Ishikawa (cell line): ENCODE measurements around the gene TRAF1.

Experiments used
- CEBPB ChIP-seq: IDR thresholded peaks from 2 replicates; pipeline ENCODE4 v1.6.1; 2012
- CREB1 ChIP-seq: IDR thresholded peaks from 2 replicates; pipeline ENCODE4 v1.6.1; 2012; ENCODE audit warnings: low read depth
- EGR1 ChIP-seq: IDR thresholded peaks from 2 replicates; pipeline ENCODE4 v1.6.1; 2012
- EP300 ChIP-seq: IDR thresholded peaks from 2 replicates; pipeline ENCODE4 v1.6.1; 2012; ENCODE audit warnings: borderline replicate concordance
- MAX ChIP-seq: IDR thresholded peaks from 2 replicates; pipeline ENCODE4 v1.6.1; 2012
- NFIC ChIP-seq: IDR thresholded peaks from 2 replicates; pipeline ENCODE4 v1.6.1; 2012
- RAD21 ChIP-seq: IDR thresholded peaks from 2 replicates; pipeline ENCODE4 v1.6.1; 2012; ENCODE audit warnings: low read depth
- REST ChIP-seq: IDR thresholded peaks from 2 replicates; pipeline ENCODE4 v1.6.1; 2012; ENCODE audit warnings: low read depth, mild to moderate bottlenecking
- TAF1 ChIP-seq: IDR thresholded peaks from 2 replicates; pipeline ENCODE4 v1.6.1; 2012; ENCODE audit warnings: low read depth, mild to moderate bottlenecking
- TCF12 ChIP-seq: IDR thresholded peaks from 2 replicates; pipeline ENCODE4 v1.6.1; 2012; ENCODE audit warnings: low read depth
- TEAD4 ChIP-seq: IDR thresholded peaks from 2 replicates; pipeline ENCODE4 v1.6.1; 2012
- YY1 ChIP-seq: IDR thresholded peaks from 2 replicates; pipeline ENCODE4 v1.6.1; 2012; ENCODE audit warnings: low read depth
- ZBTB7A ChIP-seq: IDR thresholded peaks from 2 replicates; pipeline ENCODE4 v1.6.1; 2012; ENCODE audit warnings: low read depth

- TF ChIP-seq EP300 (no peak), TCF12 (no peak), ZBTB7A (no peak), TAF1 (no peak), YY1 (no peak), TEAD4 (no peak), EGR1 (no peak), CEBPB (no peak), CREB1 (no peak), MAX (no peak), RAD21 (no peak), REST (peak; percentile 93), NFIC (no peak)
These were observed 12.8 kb downstream of the TRAF1 start for GRCh38 chr9:120913647-120914264.
